HG03280 (cell line): ENCODE results near the gene ZRANB3.

ENCODE experiments used
- ATAC-seq: cut with Tn5 transposase; IDR thresholded peaks from one replicate; pipeline ENCODE4 v1.9.1; 2021; ENCODE audit warnings: mild to moderate bottlenecking, moderate library complexity; ENCODE audit not compliant: unreplicated experiment

Gene ZRANB3

DNA sequence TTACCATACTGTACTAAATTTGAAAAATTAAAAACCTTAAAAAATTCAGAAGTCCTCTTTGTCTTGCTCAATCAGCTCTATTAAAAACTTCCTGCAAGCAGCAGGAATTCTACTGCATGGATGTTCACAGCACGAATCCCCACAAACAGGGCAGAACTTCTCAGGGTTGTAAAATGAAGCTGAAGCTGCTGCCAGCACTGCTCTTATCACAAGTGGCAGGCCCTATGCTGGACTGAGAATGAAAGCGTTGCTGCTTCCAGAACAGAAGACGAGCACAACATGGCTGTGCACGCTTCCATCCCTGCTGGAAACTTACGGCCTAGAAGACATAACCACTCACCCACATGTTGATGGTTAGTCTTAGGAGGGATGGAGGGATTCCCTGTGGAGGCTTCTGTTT, 345.0 kb downstream of the ZRANB3 start:
- no peak for ATAC-seq

DNA sequence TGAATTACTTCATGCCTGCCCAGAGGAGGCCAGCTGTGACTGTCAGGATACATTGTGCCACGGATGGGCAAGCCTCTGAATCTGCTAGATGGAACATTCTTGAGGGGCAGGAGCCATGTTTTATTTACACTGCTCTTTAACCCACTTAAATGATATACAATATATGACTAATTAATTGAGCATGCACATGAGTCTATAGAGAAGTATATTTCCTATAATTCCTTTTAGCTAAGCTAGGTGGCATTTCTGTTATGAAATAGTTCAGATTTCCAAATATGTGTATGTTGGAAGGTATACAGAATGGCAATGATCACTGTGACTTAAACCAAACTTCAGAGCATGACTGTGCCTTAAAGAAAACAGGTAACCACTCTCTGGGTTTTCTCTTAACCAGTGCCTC, 347.2 kb downstream of the ZRANB3 start:
- ATAC-seq, result no peak

GRCh38 chr2:135182601-135183000, 348.4 kb downstream of the ZRANB3 start:
- ATAC-seq, result no peak

- ATAC-seq, result no peak
Observed at GRCh38 chr2:135182190-135182589, 348.8 kb downstream of the ZRANB3 start.

- ATAC-seq, result no peak
Observed at GRCh38 chr2:135179689-135180088, 351.3 kb downstream of the ZRANB3 start.

GRCh38 chr2:135175177-135175576, 355.8 kb downstream of the ZRANB3 start:
- ATAC-seq, result no peak

DNA sequence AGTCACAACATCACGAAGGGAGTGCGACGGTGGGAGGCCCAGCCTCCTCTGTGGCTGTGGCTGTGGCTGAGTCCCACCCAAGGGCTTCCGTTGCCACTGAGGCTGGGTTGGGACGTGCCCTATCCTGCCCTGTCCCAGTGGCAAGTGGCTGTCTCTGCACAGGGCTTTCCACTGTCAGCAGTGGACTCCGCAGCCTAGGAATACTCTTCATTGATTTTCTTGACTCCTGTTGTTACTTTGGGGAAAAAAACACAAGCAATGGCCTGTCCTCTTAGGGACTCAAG, 356.3 kb downstream of the ZRANB3 start:
- no peak for ATAC-seq

- no peak for ATAC-seq
Observed at GRCh38 chr2:135174049-135174809, 356.8 kb downstream of the ZRANB3 start.

DNA sequence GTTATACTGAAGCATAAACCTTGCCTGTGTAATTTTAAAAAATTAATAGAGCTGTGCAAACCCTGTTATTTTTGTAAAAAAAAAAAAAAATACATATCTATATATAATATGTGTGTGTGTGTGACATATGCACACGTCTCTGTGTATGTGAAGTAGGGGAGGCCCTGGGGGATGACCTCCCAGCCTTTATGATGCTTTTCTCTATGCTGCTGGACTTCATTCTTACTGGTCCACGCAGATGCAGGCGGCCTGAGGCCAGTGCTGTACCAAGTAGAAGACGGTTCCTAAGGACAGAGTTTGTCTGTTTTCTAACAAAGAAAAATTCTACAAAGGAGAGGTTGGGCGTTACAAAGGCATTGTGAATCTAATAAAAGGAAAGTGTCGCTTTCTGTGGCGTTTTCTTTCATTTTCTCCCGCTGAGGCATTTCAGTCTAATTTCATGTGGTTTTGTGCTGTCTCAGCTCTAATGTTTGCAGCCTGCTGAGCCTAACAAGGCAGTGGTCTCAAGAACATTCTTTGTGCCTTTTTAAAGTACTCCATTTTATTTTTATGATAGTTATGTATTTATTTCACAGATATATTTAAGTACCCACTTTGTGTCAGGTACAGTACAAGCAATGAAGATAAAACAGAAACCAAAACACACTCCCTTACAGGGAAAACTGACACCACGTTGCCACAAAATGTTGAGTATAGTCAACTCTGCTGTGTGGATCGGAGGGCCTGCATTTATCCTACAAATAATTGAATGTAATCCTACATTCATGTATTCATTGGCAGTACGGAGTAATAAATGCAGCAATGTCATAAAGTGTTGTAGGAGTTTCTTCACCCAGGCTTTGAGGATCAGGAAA, 360.9 kb downstream of the ZRANB3 start:
- ATAC-seq, result no peak

- no peak for ATAC-seq
Observed at GRCh38 chr2:135168204-135168856, 362.7 kb downstream of the ZRANB3 start.

DNA sequence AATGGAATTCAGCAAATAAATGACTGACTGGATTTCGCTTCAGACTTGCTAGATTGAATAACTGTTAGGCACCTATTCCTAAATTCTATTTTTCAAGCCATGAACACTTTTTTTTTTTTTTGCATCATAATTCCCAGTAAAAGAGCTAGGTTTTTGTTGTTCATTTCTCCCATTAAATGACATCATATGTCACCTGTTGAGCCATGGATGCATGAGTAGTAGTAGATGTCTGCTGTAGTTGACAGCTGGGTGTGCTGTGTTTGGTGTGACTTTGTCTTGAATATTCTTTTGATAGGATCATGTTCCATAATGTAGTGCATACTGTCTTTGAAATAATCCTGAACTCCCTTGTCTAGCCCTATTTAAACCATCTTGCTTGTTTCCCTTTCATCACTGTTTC, 363.7 kb downstream of the ZRANB3 start:
- ATAC-seq, result no peak

- no peak for ATAC-seq
Observed at GRCh38 chr2:135164431-135164830, 366.6 kb downstream of the ZRANB3 start.

DNA sequence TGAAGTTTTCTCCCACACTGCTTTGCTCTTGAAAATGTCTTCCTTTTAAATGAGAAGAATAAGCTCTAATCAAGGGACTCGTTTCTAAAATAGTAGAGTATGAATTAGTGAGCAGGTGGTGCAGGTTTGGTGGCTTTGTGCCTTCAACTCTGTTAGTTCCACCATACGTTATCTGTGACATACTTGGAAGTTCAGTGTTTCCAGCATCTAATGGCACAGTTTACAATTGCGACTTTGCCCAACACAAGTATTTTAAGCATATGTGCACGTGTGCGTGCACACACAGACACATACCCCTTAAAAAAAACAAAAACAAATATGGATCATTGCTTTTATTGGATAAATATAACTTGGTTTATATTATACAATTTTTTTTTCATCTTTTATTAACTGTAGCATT, 367.1 kb downstream of the ZRANB3 start:
- no peak for ATAC-seq

DNA sequence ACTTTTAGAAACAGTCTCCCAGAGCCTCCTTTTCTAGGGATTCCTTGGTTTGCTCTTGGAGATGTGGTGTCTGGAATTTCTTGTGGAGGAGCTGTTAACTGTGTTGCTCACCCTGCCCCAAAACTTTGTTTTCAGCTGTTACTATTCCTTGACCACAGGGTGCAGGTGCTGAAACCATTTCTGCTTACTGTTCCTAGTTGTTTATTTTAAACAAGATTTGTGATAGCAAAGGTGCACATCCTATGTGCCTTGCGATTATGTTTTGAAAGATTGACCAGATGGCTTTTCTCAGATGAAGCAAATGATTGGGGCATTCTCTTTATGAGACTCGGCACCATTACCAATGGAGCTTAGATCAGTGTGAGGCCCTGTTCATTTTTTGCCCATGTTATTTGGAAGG, 367.7 kb downstream of the ZRANB3 start:
- no peak for ATAC-seq

GRCh38 chr2:135162786-135163185, 368.2 kb downstream of the ZRANB3 start:
- no peak for ATAC-seq

DNA sequence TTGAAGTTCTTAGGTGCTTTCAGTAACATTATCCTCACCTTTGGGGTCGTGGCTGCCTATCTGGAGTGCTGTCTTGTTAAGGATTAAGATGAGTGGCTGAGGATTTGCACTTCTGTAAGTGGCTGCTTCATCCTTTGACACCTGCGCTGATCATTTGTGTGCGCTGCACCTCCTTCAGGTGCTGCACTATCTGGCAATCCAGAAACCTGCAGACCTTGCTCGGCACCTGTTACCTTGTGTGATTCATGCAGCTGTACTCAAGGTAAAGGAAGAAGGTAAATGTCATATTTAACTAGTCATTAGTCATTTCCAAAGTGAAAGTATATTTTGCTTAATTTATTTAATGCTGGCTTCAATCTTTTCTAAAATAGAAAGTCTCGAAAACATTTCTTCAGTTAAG, 368.6 kb downstream of the ZRANB3 start:
- ATAC-seq, result no peak

DNA sequence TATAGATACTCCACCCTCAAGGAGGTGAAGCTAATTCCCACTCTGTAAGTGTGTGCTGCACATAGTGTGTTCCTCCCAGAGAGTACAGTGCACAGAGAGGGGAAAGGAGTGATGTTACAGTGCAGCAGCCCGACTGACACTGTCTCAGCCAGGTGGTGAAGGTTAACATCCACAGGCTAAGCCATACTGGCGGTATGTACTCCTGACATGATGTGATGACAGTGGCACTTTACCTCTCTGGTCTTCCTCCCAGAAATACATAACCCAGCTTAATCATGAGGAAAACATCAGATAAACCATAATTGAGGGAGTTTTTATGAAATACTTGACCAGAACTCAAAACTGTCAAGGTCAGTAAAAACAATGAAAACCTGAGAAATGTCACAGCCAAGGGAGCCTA, 371.8 kb downstream of the ZRANB3 start:
- no peak for ATAC-seq

DNA sequence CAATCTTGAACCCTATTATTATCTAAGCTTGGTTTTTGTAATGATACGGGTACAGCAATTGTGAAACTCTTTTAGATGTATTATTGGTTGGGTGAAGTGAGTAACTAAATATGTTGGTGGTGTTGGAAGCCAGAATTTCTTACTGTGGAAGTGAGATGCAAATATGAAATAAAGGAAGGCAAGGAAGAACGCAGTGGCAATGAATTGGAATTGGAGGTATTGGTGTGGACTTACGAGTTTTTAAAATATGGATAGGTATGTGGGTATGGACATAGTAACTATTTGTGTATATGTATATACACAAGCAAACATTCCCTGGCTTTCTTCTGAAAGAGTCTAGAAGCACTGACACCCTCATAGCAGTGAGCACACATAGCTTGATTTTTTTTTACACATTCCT, 373.2 kb downstream of the ZRANB3 start:
- no peak for ATAC-seq

- no peak for ATAC-seq
Observed at GRCh38 chr2:135154962-135155361, 376.1 kb downstream of the ZRANB3 start.

DNA sequence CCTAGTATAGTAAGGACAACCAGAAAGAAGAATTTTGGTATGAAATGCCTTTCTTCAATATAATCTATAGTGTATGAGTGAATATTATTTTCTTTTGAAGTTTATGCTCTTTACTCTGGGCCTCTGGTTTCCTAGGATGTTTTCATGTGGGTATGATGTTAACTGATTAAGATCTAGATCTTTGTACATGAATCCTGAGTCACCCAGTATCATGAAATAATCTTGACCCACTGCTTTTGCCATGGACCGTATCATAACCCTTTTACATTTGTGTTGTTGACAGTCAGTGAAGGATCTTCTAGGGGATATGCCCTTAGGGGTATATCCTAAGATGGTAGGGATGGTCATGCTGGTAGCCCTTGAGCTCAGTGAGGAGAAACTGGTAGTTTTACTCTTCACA, 378.7 kb downstream of the ZRANB3 start:
- no peak for ATAC-seq

- no peak for ATAC-seq
Observed at GRCh38 chr2:135151615-135152014, 379.4 kb downstream of the ZRANB3 start.

DNA sequence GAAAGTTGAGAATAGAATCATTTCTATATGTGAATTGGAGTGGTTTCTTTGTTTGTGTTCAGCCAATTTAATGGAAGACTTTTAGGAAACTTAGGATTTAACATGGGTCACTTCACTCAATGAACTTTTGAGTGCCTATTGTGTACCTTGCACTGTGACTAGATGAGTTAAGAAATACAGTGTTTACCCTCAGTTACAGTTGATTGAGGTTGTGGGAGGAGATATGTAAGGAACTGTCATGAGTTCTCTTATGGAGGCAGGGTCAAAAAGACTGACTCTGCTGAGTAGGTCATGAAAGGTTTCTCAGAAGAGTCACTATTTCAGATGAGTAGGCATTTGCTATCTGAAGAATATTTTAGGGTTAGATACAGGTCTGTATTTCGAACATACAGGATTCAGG, 380.3 kb downstream of the ZRANB3 start:
- ATAC-seq, result no peak
